ENCODE results near the gene SH3BGRL2. TPM values are rescaled to one million over a fixed set of nuclear protein-coding genes. Genes with fewer than 3 reads are reported as not detected.

SH3BGRL2 gene
- total RNA-seq, 1 experiment from 2014 or later: 11.8 TPM

- H2AFZ ChIP-seq (ENCODE audit: low read length): no peak overlapping the region
- H2BK15ac ChIP-seq (ENCODE audit: low read depth, low read length): no peak overlapping the region
- H3K9ac ChIP-seq (ENCODE audit: extremely low read depth, insufficient read length, low read length): no peak overlapping the region
- H3K56ac ChIP-seq (ENCODE audit: insufficient read length, low read depth, low read length): no peak overlapping the region
- H3K79me1 ChIP-seq (ENCODE audit: insufficient read depth, low read depth, low read length, poor library complexity, severe bottlenecking): no peaks in the 10 kb centered on the region
- DNase-seq: no peak
- H3K9me3 Mint-ChIP-seq: no peaks in the 10 kb centered on the region
- H3K4me3 Mint-ChIP-seq: no peak overlapping the region
- H2BK20ac ChIP-seq (ENCODE audit: low read depth, low read length, poor library complexity, severe bottlenecking): no peak overlapping the region
- no peaks in the 10 kb centered on the region; a peak in 1 of 4 replicates for H3K4me1 Mint-ChIP-seq
- H4K91ac ChIP-seq (ENCODE audit: insufficient read length, low read depth, low read length): no peak overlapping the region
- WGBS (ENCODE audit: extremely low coverage, insufficient read length, low lambda C conversion rate): no CpG with 5 or more reads among the region's 5 CpGs
- no peak overlapping the region for H3K27ac ChIP-seq (ENCODE audit: insufficient read length, low read depth, low read length)
- H3K14ac ChIP-seq (ENCODE audit: insufficient read depth, low read length): no peak overlapping the region
- no peak overlapping the region for H3K27ac Mint-ChIP-seq
- no peaks in the 10 kb centered on the region for H3K23me2 ChIP-seq (ENCODE audit: insufficient read length, low read depth, low read length, poor library complexity, severe bottlenecking)
- no peak overlapping the region for H3K18ac ChIP-seq (ENCODE audit: insufficient read length, low read depth, low read length)
- H2BK5ac ChIP-seq (ENCODE audit: insufficient read length, low read length): no peak overlapping the region
- H3K27me3 Mint-ChIP-seq (ENCODE audit: low read depth): no peaks in the 10 kb centered on the region
- TF ChIP-seq, protein P1, sequence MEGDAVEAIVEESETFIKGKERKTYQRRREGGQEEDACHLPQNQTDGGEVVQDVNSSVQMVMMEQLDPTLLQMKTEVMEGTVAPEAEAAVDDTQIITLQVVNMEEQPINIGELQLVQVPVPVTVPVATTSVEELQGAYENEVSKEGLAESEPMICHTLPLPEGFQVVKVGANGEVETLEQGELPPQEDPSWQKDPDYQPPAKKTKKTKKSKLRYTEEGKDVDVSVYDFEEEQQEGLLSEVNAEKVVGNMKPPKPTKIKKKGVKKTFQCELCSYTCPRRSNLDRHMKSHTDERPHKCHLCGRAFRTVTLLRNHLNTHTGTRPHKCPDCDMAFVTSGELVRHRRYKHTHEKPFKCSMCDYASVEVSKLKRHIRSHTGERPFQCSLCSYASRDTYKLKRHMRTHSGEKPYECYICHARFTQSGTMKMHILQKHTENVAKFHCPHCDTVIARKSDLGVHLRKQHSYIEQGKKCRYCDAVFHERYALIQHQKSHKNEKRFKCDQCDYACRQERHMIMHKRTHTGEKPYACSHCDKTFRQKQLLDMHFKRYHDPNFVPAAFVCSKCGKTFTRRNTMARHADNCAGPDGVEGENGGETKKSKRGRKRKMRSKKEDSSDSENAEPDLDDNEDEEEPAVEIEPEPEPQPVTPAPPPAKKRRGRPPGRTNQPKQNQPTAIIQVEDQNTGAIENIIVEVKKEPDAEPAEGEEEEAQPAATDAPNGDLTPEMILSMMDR (conservative IDR thresholded peaks at IDR 0.05): no peak
- H2BK12ac ChIP-seq (ENCODE audit: insufficient read length, low read depth, low read length): no peak overlapping the region
- no peak overlapping the region for H3T11ph ChIP-seq (ENCODE audit: low read length)
- H2AK5ac ChIP-seq (ENCODE audit: insufficient read length, low read length): no peak overlapping the region
- H4K20me1 ChIP-seq (ENCODE audit: control insufficient read depth, insufficient read depth, insufficient read length): no peaks in the 10 kb centered on the region
- no peak overlapping the region for H4K5ac ChIP-seq (ENCODE audit: insufficient read length, low read depth, low read length)
- no peaks in the 10 kb centered on the region for H3K36me3 Mint-ChIP-seq (ENCODE audit: insufficient read depth in 1 of 3, low read depth in 3 of 3)
- H3K4me2 ChIP-seq (ENCODE audit: insufficient read depth, insufficient read length, low read length): no peak overlapping the region
- H3K4ac ChIP-seq (ENCODE audit: low read depth, low read length): no peak overlapping the region
- H4K8ac ChIP-seq (replicated peaks; ENCODE audit: insufficient read length, low read depth, low read length): no peak overlapping the region
- no peaks in the 10 kb centered on the region for H3K79me2 ChIP-seq (ENCODE audit: insufficient read depth, low read length)
- no peak overlapping the region for H3K23ac ChIP-seq (ENCODE audit: insufficient read length, low read depth, low read length)
- H3K27me3 ChIP-seq (ENCODE audit: insufficient read depth, low read length): no peaks in the 10 kb centered on the region
- no peak overlapping the region for H2BK120ac ChIP-seq (ENCODE audit: low read depth, low read length, poor library complexity, severe bottlenecking)
- H3K9me3 ChIP-seq (ENCODE audit: control insufficient read depth, low read depth, low read length): no peaks in the 10 kb centered on the region
- H3K4me1 ChIP-seq (ENCODE audit: insufficient read depth, low read length): no peaks in the 10 kb centered on the region
These were observed 20.7 kb upstream of the SH3BGRL2 start for GRCh38 chr6:79610306-79611009.

Data from H9 (cell line).